GM18498 (cell line): Measurements from ENCODE around the gene NFE2L3.

Source experiments
- ATAC-seq: cut with Tn5 transposase; IDR thresholded peaks from one replicate; pipeline ENCODE4 v1.9.1; 2021; ENCODE audit warnings: mild to moderate bottlenecking, moderate library complexity; ENCODE audit not compliant: unreplicated experiment

NFE2L3 gene

GRCh38 chr7:26198133-26198780, 46.3 kb downstream of the NFE2L3 start:
- ATAC-seq, result no peak

- ATAC-seq, result no peak
Measured at GRCh38 chr7:26198781-26199169, 46.8 kb downstream of the NFE2L3 start.

DNA sequence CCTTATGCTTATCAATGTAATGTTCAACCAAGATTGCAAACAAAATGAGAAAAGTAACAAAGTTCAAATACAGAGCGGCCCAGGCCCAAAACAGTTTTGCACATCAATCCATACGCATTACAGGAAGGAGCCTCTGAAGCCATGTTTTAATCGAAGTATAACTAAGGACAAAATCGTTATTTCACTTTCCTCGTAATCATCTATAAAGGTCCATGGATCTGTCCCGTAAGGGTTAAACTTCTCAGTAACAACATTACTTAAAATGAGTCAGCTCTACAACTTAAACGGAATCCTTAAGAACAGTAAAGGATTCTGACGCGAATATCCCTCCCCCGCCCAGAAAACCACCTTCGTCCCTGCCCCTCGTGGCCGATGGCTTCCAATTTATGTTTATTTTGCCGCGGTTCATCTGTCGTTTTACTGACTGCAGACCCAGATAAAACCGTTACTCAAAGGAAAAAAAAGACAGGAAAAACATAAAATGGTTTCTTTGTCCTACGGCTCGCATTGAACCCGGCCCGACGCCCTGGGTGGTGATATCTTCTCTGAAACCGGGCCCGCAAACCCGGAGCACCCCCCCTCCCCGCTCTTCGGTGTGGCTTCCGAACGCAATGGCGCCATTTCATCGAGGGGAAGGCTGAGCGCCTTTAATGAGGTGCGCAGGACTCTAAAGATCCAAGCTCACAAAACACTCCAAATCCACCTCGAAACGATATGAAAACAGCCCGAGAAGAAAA, 47.5 kb downstream of the NFE2L3 start:
- no peak for ATAC-seq

GRCh38 chr7:26200038-26200443, 48.0 kb downstream of the NFE2L3 start:
- no peak for ATAC-seq

GRCh38 chr7:26200444-26201246, 48.6 kb downstream of the NFE2L3 start, which contains the start of gene HNRNPA2B1:
TSS of gene HNRNPA2B1 (minus strand) at chr7:26200746. CDS start at chr7:26200577, 169 bp downstream.
- peak; percentile 65 for ATAC-seq

DNA sequence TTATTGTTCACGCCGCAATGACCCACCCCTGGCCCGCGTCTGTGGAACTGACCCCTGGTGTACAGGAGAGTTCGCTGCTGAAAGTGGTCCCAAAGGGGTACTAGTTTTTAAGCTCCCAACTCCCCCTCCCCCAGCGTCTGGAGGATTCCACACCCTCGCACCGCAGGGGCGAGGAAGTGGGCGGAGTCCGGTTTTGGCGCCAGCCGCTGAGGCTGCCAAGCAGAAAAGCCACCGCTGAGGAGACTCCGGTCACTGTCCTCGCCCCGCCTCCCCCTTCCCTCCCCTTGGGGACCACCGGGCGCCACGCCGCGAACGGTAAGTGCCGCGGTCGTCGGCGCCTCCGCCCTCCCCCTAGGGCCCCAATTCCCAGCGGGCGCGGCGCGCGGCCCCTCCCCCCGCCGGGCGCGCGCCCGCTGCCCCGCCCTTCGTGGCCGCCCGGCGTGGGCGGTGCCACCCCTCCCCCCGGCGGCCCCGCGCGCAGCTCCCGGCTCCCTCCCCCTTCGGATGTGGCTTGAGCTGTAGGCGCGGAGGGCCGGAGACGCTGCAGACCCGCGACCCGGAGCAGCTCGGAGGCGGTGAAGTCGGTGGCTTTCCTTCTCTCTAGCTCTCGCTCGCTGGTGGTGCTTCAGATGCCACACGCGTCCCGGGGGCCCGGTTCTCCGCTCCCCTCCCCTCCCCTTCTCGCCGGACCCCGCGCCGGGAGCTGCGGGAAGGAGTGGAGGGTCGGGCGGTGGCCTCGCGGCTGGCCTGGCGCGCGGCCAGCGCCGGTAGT, 49.4 kb downstream of the NFE2L3 start, which contains the start of gene CBX3:
Gene CBX3 (plus strand): TSS at position 499 of the 772 bp plus-strand sequence. CDS start 1,254 bp downstream, outside the sequence.
- peak; percentile 48 for ATAC-seq

- ATAC-seq, result peak; percentile 4
Measured at GRCh38 chr7:26202019-26202990, 50.3 kb downstream of the NFE2L3 start.

GRCh38 chr7:26203016-26203415, 51.0 kb downstream of the NFE2L3 start:
- no peak for ATAC-seq

DNA sequence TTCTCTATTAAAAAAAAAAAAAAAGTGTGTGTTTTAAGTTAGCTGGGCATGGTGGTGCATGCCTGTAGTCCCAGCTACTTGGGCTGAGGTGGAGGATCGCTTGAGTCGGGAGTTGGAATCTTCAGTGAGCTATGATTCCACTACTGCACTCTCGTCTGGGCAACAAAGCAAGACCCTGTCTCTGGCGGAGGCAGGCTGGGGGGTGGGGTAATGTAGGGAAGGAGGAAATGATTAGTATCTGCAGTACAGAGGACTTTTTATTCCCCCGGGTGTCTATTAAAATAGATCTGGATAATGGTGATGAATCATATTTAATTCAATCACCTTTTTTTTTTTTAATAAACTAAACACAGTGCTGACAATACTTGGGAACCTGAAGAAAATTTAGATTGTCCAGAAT, 56.0 kb downstream of the NFE2L3 start:
- ATAC-seq, result no peak

DNA sequence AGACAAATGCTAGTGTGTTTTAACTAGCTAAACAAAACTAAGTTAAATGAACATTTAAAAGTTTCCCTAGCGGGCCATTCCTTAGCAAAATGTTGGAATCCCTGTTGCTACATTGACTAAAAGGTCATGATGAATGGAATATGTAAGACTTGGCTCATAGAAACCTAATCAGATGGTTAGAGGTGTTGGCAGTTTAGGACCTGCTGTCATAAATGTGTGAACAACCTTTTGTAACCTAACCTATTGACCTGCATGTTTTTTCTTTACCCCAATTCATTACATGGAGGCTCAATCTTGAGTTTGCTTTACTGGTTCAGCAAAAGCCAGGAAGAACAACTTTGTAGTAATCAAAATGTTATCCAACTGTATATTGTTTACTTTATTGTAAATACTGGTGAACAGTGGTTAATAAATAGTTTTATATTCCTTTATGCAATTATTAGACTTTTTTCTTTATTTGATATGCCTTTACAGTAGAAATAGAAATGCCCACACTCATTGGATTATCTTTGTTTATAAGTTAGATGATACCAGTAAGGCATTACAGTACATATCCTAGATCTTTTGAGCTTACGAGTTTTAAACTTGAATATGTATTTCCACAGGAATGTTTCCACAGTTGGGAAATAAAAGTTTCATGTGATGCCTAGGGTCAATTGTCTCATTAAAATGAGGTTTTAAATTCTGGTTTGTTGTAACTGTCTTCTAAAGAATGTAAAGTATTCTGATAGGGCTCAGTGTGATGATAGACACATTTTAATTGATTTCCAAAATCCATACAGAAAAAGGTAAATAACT, 61.1 kb downstream of the NFE2L3 start:
- ATAC-seq, result no peak

DNA sequence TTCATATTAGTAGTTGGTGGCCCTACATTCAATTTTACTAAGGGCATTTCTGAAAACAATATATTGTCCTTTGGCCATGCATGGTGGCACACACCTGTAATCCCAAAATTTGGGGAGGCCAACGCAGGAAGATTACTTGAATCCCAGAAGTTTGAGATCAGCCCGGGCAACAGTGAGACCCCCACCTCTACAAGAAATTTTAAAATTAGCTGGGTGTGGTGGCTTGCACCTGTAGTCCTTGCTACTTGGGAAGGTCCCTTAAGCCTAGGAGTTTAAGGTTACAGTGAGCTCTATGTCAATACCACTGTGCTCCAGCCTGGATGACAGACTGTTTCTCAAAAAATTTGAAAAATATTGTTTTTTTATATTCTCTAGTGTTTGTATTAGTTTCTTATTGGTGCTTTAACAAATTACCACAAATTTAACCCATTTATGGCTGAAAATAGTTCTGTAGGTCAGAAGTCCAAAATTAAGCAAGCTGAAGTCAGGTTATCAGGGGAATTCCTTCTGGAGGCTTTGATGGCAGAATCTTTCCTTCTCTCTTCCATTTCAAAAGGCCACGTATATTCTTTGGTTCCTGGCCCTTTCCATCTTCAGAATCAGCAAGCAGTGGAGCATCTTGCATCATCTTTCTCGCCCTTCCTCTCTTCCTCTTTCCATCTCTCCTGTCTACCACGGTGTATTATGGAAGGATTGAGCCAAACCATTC, 62.0 kb downstream of the NFE2L3 start:
- ATAC-seq, result no peak

GRCh38 chr7:26216049-26216448, 64.1 kb downstream of the NFE2L3 start:
- ATAC-seq, result no peak

GRCh38 chr7:26224359-26224758, 72.4 kb downstream of the NFE2L3 start:
- ATAC-seq, result no peak

- no peak for ATAC-seq
Measured at GRCh38 chr7:26227987-26228386, 76.0 kb downstream of the NFE2L3 start.

DNA sequence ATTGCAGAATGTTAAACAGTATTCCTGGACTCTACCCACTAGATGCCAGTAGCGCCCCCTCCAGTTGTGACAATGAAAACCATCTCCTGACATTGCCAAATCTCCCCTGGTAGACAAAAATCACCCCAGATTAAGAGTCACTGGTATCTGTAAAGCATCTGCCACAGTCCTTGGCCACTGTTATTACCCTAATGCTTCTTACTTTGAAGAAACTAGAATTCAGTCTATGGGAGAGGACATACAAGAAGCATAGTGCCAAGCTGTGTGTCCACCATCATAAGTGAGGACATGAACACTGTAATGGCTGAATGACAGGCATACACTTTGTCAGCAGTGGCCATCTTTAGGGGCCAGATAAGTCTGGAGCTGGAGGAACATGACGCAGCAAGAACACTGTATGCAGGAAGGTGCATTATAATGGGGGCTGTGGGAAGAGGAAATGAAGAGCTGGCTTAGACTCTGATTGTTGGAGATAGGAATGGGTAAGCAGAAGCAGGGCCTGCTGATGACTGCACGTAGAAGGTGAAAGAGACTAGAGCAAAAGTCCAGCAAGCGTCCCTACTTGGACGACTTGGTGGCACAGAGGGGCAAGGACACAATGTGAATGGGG, 82.0 kb downstream of the NFE2L3 start:
- ATAC-seq, result no peak
